ENCODE data around the gene VPS72. TPM values are rescaled to one million over a fixed set of nuclear protein-coding genes. Genes with fewer than 3 reads are reported as not detected.
A peak's percentile ranks its signal among the peaks of the same experiment; 100 is the strongest.

Gene VPS72
- total RNA-seq, 1 donor from 2014 or later: 42.6 TPM

DNA sequence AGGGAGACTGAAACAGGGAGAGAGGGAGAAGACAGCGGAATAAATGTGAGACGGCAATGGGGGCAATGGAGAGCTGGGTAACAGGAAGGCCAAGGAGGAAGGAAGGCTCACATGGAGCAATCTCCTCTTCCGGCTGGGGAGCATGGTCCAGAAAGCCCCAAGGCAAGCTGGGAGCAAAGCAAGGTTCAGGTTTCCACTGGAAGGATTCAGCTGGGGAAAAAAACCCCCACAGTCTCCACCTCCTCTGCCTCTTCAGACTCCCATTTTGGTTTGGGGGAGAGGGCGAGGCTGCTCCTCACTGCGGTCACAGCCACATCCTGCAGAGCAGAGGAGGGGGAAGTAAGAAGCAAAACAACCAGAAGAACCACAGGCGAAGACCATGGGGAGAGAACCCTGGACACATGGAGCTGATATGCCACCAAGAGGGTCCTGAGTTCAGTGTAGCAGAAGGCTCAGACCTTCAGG is 32.9 kb downstream of the VPS72 start:
- TF ChIP-seq, protein P1, sequence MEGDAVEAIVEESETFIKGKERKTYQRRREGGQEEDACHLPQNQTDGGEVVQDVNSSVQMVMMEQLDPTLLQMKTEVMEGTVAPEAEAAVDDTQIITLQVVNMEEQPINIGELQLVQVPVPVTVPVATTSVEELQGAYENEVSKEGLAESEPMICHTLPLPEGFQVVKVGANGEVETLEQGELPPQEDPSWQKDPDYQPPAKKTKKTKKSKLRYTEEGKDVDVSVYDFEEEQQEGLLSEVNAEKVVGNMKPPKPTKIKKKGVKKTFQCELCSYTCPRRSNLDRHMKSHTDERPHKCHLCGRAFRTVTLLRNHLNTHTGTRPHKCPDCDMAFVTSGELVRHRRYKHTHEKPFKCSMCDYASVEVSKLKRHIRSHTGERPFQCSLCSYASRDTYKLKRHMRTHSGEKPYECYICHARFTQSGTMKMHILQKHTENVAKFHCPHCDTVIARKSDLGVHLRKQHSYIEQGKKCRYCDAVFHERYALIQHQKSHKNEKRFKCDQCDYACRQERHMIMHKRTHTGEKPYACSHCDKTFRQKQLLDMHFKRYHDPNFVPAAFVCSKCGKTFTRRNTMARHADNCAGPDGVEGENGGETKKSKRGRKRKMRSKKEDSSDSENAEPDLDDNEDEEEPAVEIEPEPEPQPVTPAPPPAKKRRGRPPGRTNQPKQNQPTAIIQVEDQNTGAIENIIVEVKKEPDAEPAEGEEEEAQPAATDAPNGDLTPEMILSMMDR (IDR thresholded peaks at IDR 0.05): no peak
- peak; percentile 64 for DNase-seq
- Histone ChIP-seq H3K36me3 (peaks cover 43% of the 10 kb centered on the region), H3K27me3 (no peaks in the 10 kb centered on the region), H3K9me3 (no peaks in the 10 kb centered on the region), H3K4me3 (peak overlapping the region; percentile 52), H3K4me1 (peaks cover 2% of the 10 kb centered on the region), H3K27ac (peak overlapping the region; percentile 67)
- peak; percentile 65 for ATAC-seq
- intact Hi-C loops (cut with DNase I): loop anchor here (5.0 kb wide), 1 partner anchor 55 kb away; no protein-coding TSS in a partner anchor

DNA sequence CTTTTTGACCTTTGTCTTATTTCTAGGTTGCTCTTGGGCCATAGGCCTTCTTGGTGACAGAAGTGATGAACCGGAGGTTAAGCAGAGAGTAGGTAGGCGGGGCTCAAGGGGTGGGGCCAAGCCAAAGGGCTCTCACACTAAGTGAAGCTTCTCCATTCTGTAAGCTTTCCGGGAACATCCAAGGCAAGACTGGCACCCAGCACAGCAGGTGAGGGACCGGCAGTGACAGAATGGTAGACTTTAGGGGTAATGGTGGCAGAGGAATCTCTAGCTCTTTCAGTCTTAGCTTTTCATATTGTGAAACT is 33.5 kb downstream of the VPS72 start, which contains the start of gene TNFAIP8L2:
Gene TNFAIP8L2, plus strand, starts transcription at position 135 of the 305 bp plus-strand sequence. CDS start 2,049 bp downstream, outside the sequence.
- no peaks in the 10 kb centered on the region for H3K27me3 ChIP-seq
- peak within 1 kb of the TSS; percentile 52 for H3K4me3 ChIP-seq
- H3K4me1 ChIP-seq: peaks cover 2% of the 10 kb centered on the region
- TF ChIP-seq, protein P1 (IDR thresholded peaks at IDR 0.05): no peak
- H3K9me3 ChIP-seq: no peaks in the 10 kb centered on the region
- intact Hi-C loops (cut with DNase I): loop anchor here (5.0 kb wide), 1 partner anchor 54 kb away; no protein-coding TSS in a partner anchor
- ATAC-seq (peak; percentile 86), DNase-seq (peak; percentile 81)
- H3K36me3 ChIP-seq: peaks cover 42% of the 10 kb centered on the region
- peak within 1 kb of the TSS; percentile 67 for H3K27ac ChIP-seq

DNA sequence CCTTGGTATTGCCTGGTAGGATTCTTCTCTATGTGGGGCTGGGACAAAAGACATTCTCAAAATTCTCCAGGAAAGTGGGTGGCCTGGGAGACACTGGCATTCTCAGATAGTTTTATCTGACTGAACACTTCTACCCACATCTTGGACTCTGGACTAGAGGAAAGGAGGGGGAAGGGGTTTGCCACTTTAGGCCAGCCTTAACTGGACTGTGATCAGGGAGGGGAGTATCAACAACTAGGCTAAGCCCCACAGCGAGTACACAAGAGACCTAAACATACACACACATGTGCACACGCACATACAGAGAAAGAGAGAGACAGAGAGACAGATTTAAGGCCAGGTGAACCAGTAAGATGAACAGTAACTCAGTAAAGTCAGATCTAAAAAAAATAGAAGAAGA is 42.3 kb downstream of the VPS72 start:
- no peaks in the 10 kb centered on the region for H3K36me3 ChIP-seq
- intact Hi-C loops (cut with DNase I): no loop called here
- H3K27me3 ChIP-seq: no peaks in the 10 kb centered on the region
- DNase-seq: no peak
- H3K4me1 ChIP-seq: peaks cover 24% of the 10 kb centered on the region
- H3K27ac ChIP-seq: no peak overlapping the region
- no peak for ATAC-seq
- no peaks in the 10 kb centered on the region for H3K9me3 ChIP-seq
- TF ChIP-seq, protein P1 (IDR thresholded peaks at IDR 0.05): no peak
- no peak overlapping the region for H3K4me3 ChIP-seq

DNA sequence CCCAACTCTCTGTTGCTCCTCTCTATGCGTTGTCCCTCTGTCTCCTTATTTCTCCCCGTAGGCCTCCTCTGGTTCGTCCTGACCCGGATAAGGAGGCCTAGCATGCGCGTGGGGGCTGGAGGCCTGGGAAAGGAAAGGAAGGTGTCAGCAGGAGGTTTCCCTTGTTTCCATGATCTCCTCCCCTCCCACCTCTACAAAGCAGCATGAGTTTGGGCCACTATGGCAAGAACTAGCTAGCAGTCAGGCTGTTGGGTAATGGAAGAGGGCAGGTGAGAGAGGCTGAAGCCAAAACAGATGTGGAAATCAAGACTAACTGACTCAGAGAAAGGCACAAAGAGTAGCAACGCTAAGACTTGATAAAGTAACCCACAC is 42.9 kb downstream of the VPS72 start:
- TF ChIP-seq, protein P1 (IDR thresholded peaks at IDR 0.05): no peak
- intact Hi-C loops (cut with DNase I): no loop called here
- Histone ChIP-seq H3K9me3 (no peaks in the 10 kb centered on the region), H3K27me3 (no peaks in the 10 kb centered on the region), H3K4me1 (peaks cover 24% of the 10 kb centered on the region), H3K27ac (peak overlapping the region; percentile 70), H3K36me3 (no peaks in the 10 kb centered on the region), H3K4me3 (peak overlapping the region; percentile 65)
- DNase-seq (no peak), ATAC-seq (no peak)

DNA sequence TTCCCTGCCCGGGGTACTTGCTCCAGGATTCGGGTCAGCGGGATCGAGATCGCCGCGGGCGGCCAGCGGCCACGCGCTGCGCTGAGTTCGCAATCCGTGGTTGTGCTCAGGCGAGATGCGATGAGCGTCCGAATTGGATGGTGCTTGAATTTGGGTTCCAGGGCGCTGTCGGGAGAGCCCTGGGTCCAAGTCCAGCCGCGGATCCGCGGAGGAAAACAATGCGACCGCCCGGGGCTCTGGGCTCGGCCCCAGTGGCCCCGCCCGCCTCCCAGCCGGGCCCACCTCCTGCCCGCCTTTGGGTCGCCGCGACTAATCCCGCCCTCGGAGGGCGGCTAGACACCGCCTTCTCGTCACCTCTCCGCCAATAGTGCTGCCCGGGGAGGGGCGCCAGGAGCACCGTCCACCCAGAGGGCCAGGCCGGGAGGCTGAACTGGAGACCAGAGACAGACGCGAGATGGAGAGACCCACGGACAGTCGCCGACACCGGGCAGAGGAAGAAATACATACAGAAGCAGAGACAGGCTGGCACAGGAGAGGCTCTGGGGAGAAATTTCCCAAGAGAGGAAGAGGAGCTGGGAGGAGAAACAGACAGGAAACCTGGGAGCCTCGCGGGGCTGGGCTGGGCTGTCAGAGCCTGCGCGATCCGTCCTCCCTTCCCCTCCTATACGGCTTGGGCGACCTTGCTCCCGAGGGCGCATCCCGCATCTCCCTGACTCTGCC is 43.4 kb downstream of the VPS72 start, which contains the start of gene SEMA6C:
Gene SEMA6C, minus strand, starts transcription at position 220 of the 720 bp plus-strand sequence. CDS start 4,010 bp downstream, outside the sequence.
- Histone ChIP-seq H3K9me3 (no peaks in the 10 kb centered on the region), H3K36me3 (no peaks in the 10 kb centered on the region), H3K27me3 (no peaks in the 10 kb centered on the region), H3K4me3 (peak within 1 kb of the TSS; percentile 65), H3K4me1 (peaks cover 24% of the 10 kb centered on the region), H3K27ac (peak within 1 kb of the TSS; percentile 70)
- ATAC-seq (peak; percentile 99), DNase-seq (peak; percentile 97)
- intact Hi-C loops (cut with DNase I): no loop called here
- TF ChIP-seq, protein P1 (IDR thresholded peaks at IDR 0.05): no peak

Data from upper lobe of right lung (tissue), 1 donor.